ENCODE data around the gene AFG1L. TPM values are rescaled to one million over a fixed set of nuclear protein-coding genes. Genes with fewer than 3 reads are reported as not detected.
A peak's percentile ranks its signal among the peaks of the same experiment; 100 is the strongest.

AFG1L gene
- total and polyA plus RNA-seq, 12 donors: 2.5 to 13.5 (median 6.6) TPM

DNA sequence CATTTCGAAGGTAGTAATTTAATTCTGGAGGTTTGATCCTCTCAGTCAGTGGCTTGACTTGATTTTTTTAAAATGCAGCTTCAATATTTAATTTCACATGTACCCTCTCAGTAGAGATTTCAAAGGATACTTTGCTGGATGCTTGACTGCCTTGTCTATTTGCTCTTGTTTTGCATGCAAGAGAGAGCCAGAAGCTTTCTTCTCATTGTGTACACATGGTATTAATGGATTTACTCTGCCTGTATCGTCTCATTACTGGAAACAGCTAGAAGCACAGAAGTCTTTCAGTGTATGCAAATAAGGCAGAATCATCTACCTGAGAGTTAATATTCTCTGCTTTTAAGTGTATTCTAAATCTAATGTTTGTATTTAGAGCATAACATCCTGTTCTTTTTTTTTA is 181.5 kb downstream of the AFG1L start:
- TF ChIP-seq, protein P1, sequence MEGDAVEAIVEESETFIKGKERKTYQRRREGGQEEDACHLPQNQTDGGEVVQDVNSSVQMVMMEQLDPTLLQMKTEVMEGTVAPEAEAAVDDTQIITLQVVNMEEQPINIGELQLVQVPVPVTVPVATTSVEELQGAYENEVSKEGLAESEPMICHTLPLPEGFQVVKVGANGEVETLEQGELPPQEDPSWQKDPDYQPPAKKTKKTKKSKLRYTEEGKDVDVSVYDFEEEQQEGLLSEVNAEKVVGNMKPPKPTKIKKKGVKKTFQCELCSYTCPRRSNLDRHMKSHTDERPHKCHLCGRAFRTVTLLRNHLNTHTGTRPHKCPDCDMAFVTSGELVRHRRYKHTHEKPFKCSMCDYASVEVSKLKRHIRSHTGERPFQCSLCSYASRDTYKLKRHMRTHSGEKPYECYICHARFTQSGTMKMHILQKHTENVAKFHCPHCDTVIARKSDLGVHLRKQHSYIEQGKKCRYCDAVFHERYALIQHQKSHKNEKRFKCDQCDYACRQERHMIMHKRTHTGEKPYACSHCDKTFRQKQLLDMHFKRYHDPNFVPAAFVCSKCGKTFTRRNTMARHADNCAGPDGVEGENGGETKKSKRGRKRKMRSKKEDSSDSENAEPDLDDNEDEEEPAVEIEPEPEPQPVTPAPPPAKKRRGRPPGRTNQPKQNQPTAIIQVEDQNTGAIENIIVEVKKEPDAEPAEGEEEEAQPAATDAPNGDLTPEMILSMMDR (IDR thresholded peaks at IDR 0.05): no peak
- no peak for TF ChIP-seq POLR2A (IDR thresholded peaks at IDR 0.05)
- WGBS, 4 donors: 88 to 93% (median 91%) methylated on average over 2 of the region's 2 CpGs
- H3K36me3 ChIP-seq (replicated peaks in 1 of 2): no peaks in the 10 kb centered on the region
- H3K27ac ChIP-seq: no peak overlapping the region
- no peaks in the 10 kb centered on the region for H3K27me3 ChIP-seq
- intact Hi-C loops (cut with DNase I): no loop called here
- H3K4me1 ChIP-seq (replicated peaks in 1 of 2): no peaks in the 10 kb centered on the region
- no peaks in the 10 kb centered on the region for H3K9me3 ChIP-seq (replicated peaks in 1 of 3)
- H3K4me3 ChIP-seq: no peak overlapping the region
- no peak for DNase-seq

DNA sequence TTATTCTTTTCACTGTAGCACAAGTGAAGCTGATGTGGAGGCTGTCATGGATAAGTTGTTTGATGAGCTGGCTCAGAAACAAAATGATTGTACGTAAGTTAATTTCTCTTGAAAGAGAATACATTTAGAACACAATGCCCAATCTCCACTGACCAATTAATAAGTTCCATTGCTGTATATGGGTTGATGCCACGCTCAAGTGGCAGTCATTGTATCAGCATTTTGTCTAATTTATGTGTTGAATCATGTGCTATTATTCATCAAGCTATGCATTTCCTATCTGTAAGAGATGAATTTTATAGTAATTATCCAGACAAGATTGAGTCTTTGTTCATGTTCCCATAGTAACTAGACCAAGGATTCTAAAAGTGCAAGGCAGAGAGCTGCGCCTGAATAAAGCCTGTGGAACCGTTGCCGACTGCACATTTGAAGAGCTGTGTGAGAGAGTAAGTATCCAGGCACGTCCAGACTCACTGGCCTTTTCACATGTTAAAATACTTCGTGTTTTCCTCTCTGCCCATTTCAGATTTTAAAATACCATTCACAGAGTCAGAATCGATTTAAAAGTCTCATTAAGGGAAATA is 182.1 kb downstream of the AFG1L start:
- peaks cover 0 to 5% (median 0%) of the 10 kb centered on the region in 3 donors for H3K9me3 ChIP-seq (replicated peaks in 1 of 3)
- no peaks in the 10 kb centered on the region for H3K4me1 ChIP-seq (replicated peaks in 1 of 2)
- no peak for DNase-seq
- H3K4me3 ChIP-seq: no peak overlapping the region
- intact Hi-C loops (cut with DNase I): no loop called here
- TF ChIP-seq, protein P1 (IDR thresholded peaks at IDR 0.05): no peak
- TF ChIP-seq POLR2A (IDR thresholded peaks at IDR 0.05): no peak
- no peaks in the 10 kb centered on the region for H3K36me3 ChIP-seq (replicated peaks in 1 of 2)
- H3K27ac ChIP-seq: no peak overlapping the region
- WGBS, 4 donors: 85 to 94% (median 92%) methylated on average over 8 of the region's 8 CpGs
- H3K27me3 ChIP-seq: no peaks in the 10 kb centered on the region

DNA sequence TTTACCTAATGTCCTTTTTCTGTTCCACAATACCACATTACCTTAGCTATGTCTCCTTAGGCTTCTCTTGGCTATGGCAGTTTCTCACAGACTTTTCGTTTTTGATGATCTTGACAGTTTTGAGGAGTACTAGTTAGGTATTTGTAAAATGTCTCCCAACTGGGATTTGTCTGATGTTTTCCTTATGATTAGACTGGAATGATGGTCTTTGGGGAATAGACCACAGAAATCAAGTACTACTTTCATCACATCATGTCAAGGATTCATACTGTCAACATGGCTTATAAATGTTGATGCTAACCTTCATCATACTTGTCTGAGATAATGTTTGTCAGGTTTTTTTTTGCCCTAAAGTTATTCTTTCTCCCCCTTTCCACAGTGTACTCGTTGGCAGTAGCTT is 187.7 kb downstream of the AFG1L start:
- H3K4me1 ChIP-seq (replicated peaks in 1 of 2): peaks cover 11 to 13% of the 10 kb centered on the region in 2 donors
- H3K4me3 ChIP-seq: no peak overlapping the region
- H3K27ac ChIP-seq: no peak overlapping the region
- WGBS, 4 donors: 79 to 86% (median 82%) methylated on average over 2 of the region's 2 CpGs
- intact Hi-C loops (cut with DNase I): no loop called here
- no peaks in the 10 kb centered on the region for H3K27me3 ChIP-seq
- H3K9me3 ChIP-seq (replicated peaks in 1 of 3): peaks cover 0 to 5% (median 0%) of the 10 kb centered on the region in 3 donors
- no peak for TF ChIP-seq POLR2A (IDR thresholded peaks at IDR 0.05)
- TF ChIP-seq, protein P1 (IDR thresholded peaks at IDR 0.05): no peak
- no peak for DNase-seq
- H3K36me3 ChIP-seq (replicated peaks in 1 of 2): no peaks in the 10 kb centered on the region

DNA sequence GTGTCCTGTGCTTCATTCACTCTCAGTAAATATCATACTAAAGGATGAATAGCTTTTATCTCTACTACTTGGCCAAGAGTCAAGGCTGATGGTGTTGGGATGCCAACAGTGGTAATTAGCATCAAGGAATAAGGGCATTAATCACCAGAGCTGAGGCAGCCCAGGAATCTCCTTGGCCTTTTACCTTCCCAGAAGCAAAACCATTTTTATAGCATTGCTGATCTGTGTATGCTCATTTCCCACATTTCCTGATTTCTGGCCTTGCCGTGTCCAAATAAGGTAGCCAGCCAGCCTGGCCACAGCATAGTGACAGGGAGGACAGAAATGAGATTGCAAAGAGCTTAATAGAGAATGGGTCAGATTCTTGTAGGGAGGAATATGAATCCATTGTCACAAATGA is 189.2 kb downstream of the AFG1L start:
- Histone ChIP-seq H3K4me3 (no peak overlapping the region), H3K9me3 (replicated peaks in 1 of 3) (peaks cover 0 to 5% (median 0%) of the 10 kb centered on the region in 3 donors), H3K27ac (peak overlapping the region in 3 of 5 donors; percentile 12 to 62 (median 29)), H3K4me1 (replicated peaks in 1 of 2) (peaks cover 11 to 13% of the 10 kb centered on the region in 2 donors), H3K27me3 (no peaks in the 10 kb centered on the region), H3K36me3 (replicated peaks in 1 of 2) (no peaks in the 10 kb centered on the region)
- intact Hi-C loops (cut with DNase I): no loop called here
- peak; percentile 56 to 88 (median 71) for DNase-seq
- TF ChIP-seq POLR2A (IDR thresholded peaks at IDR 0.05): no peak
- TF ChIP-seq, protein P1 (IDR thresholded peaks at IDR 0.05): no peak
- WGBS, 4 donors: 25 to 50% (median 32%) methylated on average over 1 of the region's 1 CpG

Data from adrenal gland (tissue), 12 donors.